Vagina (tissue), 2 donors: ENCODE measurements around the gene COL8A2. TPM values are rescaled to one million over a fixed set of nuclear protein-coding genes. Genes with fewer than 3 reads are reported as not detected.

ENCODE experiments used
- DNase-seq, 2 donors: peaks; one replicate each; pipeline ENCODE4 v3.0.0-alpha.2; 2017; ENCODE audit errors: extremely low spot score in 2 of 2
- H3K27ac ChIP-seq: fragments of 200-600 bp; sonication (generic); one replicate; pipeline ENCODE4 v1.5.1; 2019
- H3K27me3 ChIP-seq: fragments of 200-600 bp; sonication (generic); one replicate; pipeline ENCODE4 v1.5.1; 2019
- H3K36me3 ChIP-seq, 2 donors: fragments of 200-600 bp; sonication (generic); one replicate each; pipeline ENCODE4 v1.5.1; 2017 to 2019
- H3K4me1 ChIP-seq: fragments of 200-600 bp; sonication (generic); one replicate; pipeline ENCODE4 v1.5.1; 2019
- H3K4me3 ChIP-seq, 2 donors: fragments of 200-600 bp; sonication (generic); 1 replicate in 1 of 2; 2 replicates in 1 of 2; pipeline ENCODE4 v1.5.1; 2016 to 2019
- H3K9me3 ChIP-seq: fragments of 200-600 bp; sonication (generic); one replicate; pipeline ENCODE4 v1.5.1; 2019
- POLR2A ChIP-seq, 2 donors: fragments of 450-650 bp; IDR thresholded peaks; one replicate each; pipeline ENCODE4 v1.6.1; 2017; ENCODE audit warnings: antibody characterized with exemption in 2 of 2, mild to moderate bottlenecking in 2 of 2, moderate library complexity in 2 of 2
- POLR2AphosphoS5 ChIP-seq, 2 donors: sonication (generic); formaldehyde crosslinking; IDR thresholded peaks; one replicate each; pipeline ENCODE4 v1.9.0; 2017; ENCODE audit warnings: antibody characterized with exemption in 2 of 2, mild to moderate bottlenecking in 2 of 2, low read depth in 1 of 2; ENCODE audit not compliant: insufficient read depth in 1 of 2
- intact Hi-C: fragments of 100-400 bp; cut with DNase I; formaldehyde crosslinking; loops from one replicate; pipeline ENCODE4 v1.15.1; 2023
- total RNA-seq: library from RNA; depleted of rRNA; stranded (reverse); fragments of >200 nt; gene quantifications from one replicate; pipeline ENCODE4 v1.2.3, GENCODE V29; 2016
- TF ChIP-seq, protein P1 (sequence below), 3 experiments: fragments of 450-650 bp in 2 of 3; fragments of 200-600 bp in 1 of 3; sonication (generic) in 1 of 3; IDR thresholded peaks; one replicate each; pipeline ENCODE4 v1.5.1; 2017 to 2019; ENCODE audit warnings: antibody characterized with exemption in 3 of 3, mild to moderate bottlenecking in 2 of 3, moderate library complexity in 2 of 3

Gene COL8A2
- total RNA-seq, 1 donor from 2014 or later = 6.4 TPM

DNA sequence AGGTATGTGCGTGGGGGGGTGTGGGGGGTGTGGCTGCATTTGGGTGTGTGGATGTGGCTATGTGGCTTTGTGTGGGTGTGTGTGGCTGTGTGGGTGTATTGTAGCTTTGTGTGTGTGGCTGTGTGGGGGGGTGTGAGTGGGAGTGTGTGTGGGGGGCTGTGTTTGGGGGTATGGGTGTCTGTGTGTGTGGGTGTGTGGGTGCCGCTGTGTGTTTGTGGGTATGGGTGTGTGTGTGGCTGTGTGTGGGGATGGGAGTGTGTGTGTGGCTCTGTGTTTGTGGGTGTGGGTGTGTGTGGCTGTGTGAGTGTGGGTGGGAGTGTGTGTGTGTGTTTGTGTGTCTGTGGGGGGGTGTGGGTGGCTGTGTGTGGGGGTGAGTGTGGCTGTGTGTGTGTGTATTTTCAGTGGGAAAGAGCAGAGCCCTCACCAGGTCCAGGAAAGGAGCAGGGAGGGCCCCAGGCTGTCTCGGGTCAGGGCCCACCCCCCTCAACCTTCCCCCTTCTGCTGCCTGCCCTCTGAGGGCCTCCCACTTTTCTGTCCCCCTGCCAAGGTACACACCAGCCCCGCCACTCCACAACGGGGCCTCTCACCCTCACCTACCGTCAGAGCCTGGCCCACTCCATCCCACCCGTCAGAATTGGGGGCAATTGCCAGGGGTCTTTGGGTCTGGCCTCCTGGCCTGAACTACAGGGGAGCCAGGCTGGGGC, 1.9 kb upstream of the COL8A2 start:
- no peaks in the 10 kb centered on the region for H3K27me3 ChIP-seq
- no peak overlapping the region for H3K27ac ChIP-seq
- no peak for DNase-seq
- no peaks in the 10 kb centered on the region for H3K9me3 ChIP-seq
- intact Hi-C loops = no loop called here
- TF ChIP-seq POLR2A (IDR thresholded peaks at IDR 0.05) (no peak), POLR2AphosphoS5 (IDR thresholded peaks at IDR 0.05; ENCODE audit: insufficient read depth in 1 of 2, low read depth in 1 of 2) (no peak)
- TF ChIP-seq, protein P1, sequence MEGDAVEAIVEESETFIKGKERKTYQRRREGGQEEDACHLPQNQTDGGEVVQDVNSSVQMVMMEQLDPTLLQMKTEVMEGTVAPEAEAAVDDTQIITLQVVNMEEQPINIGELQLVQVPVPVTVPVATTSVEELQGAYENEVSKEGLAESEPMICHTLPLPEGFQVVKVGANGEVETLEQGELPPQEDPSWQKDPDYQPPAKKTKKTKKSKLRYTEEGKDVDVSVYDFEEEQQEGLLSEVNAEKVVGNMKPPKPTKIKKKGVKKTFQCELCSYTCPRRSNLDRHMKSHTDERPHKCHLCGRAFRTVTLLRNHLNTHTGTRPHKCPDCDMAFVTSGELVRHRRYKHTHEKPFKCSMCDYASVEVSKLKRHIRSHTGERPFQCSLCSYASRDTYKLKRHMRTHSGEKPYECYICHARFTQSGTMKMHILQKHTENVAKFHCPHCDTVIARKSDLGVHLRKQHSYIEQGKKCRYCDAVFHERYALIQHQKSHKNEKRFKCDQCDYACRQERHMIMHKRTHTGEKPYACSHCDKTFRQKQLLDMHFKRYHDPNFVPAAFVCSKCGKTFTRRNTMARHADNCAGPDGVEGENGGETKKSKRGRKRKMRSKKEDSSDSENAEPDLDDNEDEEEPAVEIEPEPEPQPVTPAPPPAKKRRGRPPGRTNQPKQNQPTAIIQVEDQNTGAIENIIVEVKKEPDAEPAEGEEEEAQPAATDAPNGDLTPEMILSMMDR (IDR thresholded peaks at IDR 0.05) = no peak
- peaks cover 32% of the 10 kb centered on the region for H3K4me1 ChIP-seq
- H3K4me3 ChIP-seq = no peak overlapping the region
- H3K36me3 ChIP-seq = no peaks in the 10 kb centered on the region

- peak overlapping the region in 1 of 2 donors; percentile 52 for H3K4me3 ChIP-seq
- intact Hi-C loops = no loop called here
- peak overlapping the region; percentile 76 for H3K27ac ChIP-seq
Measured at GRCh38 chr1:36126005-36126716, 1.1 kb upstream of the COL8A2 start.

DNA sequence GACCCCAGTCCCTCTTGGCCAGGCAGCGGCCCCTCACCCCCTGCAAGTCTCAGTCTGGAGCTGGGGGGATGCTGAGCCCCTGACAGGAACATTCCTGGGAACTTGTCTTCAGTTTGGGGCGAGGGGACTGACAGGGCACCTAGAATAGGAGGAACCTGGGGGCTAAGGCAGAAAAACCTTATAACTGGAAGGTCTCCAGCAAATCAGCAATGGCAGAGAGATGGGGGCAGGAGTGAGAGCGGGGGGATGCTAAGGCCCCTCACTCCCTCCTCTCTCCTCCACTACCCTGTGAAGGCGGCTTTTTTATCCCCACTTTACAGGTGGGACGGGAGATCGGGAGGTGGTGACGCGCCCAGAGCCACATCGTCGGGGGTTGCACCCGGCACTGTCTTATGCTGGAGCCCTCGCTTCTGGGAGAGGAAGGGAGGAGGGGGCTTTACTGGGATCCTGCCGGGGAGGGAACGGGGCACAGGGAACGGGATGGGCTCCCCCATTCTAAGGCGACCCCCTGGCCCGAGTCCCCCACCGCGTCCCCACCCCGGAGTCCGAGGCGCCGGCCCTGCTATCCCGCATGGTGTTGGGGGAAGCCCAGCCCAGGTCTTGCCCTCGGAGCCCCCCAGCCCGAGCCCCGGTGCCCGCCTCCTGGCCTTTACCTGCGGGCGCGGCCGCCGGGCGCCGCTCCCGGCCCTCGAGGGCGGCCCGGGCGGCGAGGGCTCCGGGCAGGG, 456 bp downstream of the COL8A2 start:
- peak overlapping the region; percentile 48 for H3K27ac ChIP-seq
- intact Hi-C loops = no loop called here
- DNase-seq = no peak
- no peaks in the 10 kb centered on the region for H3K27me3 ChIP-seq
- no peaks in the 10 kb centered on the region for H3K36me3 ChIP-seq
- peak overlapping the region; percentile 42 to 52 for H3K4me3 ChIP-seq
- no peak for TF ChIP-seq POLR2AphosphoS5 (IDR thresholded peaks at IDR 0.05; ENCODE audit: insufficient read depth in 1 of 2, low read depth in 1 of 2)
- TF ChIP-seq, protein P1 (IDR thresholded peaks at IDR 0.05) = no peak
- TF ChIP-seq POLR2A (IDR thresholded peaks at IDR 0.05) = no peak
- peaks cover 32% of the 10 kb centered on the region for H3K4me1 ChIP-seq
- H3K9me3 ChIP-seq = no peaks in the 10 kb centered on the region

More at GRCh38 chr1:36126005-36126716, 1.1 kb upstream of the COL8A2 start:
- no peak for TF ChIP-seq POLR2AphosphoS5 (IDR thresholded peaks at IDR 0.05; ENCODE audit: insufficient read depth in 1 of 2, low read depth in 1 of 2)
- TF ChIP-seq, protein P1 (IDR thresholded peaks at IDR 0.05) = no peak
- no peak for TF ChIP-seq POLR2A (IDR thresholded peaks at IDR 0.05)
- Histone ChIP-seq H3K36me3 (no peaks in the 10 kb centered on the region), H3K4me1 (peaks cover 32% of the 10 kb centered on the region), H3K9me3 (no peaks in the 10 kb centered on the region), H3K27me3 (no peaks in the 10 kb centered on the region)
- DNase-seq = no peak

GRCh38 chr1:36123356-36123755, 1.7 kb downstream of the COL8A2 start:
- H3K9me3 ChIP-seq = no peaks in the 10 kb centered on the region
- no peaks in the 10 kb centered on the region for H3K36me3 ChIP-seq
- H3K4me1 ChIP-seq = peaks cover 32% of the 10 kb centered on the region
- no peaks in the 10 kb centered on the region for H3K27me3 ChIP-seq
- no peak overlapping the region for H3K27ac ChIP-seq
- TF ChIP-seq, protein P1 (IDR thresholded peaks at IDR 0.05) = no peak
- TF ChIP-seq POLR2AphosphoS5 (IDR thresholded peaks at IDR 0.05; ENCODE audit: insufficient read depth in 1 of 2, low read depth in 1 of 2) (no peak), POLR2A (IDR thresholded peaks at IDR 0.05) (no peak)
- intact Hi-C loops = no loop called here
- H3K4me3 ChIP-seq = no peak overlapping the region
- no peak for DNase-seq
